ENCODE data around the gene PVALEF.

Gene PVALEF

DNA sequence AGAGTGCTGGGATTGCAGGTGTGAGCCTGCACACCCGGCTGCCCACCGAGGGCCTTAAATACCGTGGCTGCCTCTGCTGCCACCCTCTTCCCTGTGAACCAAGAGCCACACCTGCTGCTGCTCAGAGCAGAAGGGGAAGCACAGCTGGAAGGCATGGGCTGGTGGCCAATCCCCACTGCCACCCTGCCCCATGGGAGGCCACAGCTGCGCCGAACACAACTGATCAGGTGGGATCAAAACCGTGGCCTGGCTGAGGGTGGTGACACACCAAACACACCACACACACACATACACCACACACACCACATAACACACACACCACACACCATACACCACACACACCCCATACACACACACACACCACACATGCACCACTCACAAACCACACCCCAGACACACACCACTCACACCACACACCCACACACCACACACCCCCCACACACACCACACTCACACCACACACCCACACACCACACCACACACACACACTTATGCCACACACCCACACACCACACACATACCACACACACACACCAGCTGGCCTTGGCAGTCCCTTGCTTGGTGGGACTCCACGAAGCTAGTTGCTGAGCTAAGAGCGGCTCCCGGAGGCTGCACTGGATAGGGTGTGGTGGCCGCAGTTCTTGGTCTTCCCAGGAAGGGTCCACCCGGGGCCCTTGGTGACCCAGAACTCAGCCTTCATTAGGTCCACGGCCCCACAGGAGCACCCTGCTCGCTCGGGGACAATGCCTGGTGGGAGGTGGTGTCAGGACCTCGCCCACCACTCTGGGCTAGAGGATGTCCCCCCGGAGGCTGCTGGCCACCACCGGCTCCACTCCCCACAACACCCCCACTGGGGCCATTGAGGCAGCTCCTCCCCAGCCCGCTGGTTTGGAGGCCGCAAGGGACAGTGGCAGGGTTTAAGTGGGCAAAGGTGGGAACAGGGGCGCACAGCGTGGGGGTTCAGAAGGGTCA lies 42.6 kb downstream of the PVALEF start:
- in situ Hi-C loops (cut with HindIII; ENCODE audit: low pct_unique_long_range_greater_than_20kb, low sequenced_read_pairs), result no loop called here
- TF ChIP-seq JUND (IDR thresholded peaks at IDR 0.05; ENCODE audit: low read depth), result no peak
- no peak for DNase-seq (ENCODE audit: low read depth in 1 of 2, low spot score in 1 of 2)

GRCh38 chr17:81208651-81209050 lies 43.3 kb downstream of the PVALEF start:
- TF ChIP-seq JUND (IDR thresholded peaks at IDR 0.05; ENCODE audit: low read depth), result no peak
- no peak for DNase-seq (ENCODE audit: low read depth in 1 of 2, low spot score in 1 of 2)
- in situ Hi-C loops (cut with HindIII; ENCODE audit: low pct_unique_long_range_greater_than_20kb, low sequenced_read_pairs), result no loop called here

DNA sequence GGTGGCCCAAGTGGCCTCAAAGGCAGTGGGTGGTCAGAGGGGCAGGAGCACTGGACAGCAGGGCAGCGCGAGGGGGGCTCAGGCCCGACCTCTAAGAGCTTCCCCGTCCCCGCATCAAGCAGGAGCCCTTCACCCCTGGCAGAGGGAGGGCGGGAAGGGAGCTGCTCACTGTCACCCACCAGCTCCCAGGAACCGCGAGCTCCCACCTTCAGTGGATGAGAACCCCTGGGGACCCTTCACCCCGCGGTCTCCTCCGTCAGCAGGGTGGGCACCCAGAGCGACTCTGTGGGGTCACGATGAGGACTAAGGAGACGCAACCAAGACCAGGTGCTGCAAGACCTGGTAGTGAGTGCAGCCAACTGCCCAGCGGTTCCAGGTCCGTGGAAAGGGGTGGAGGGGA lies 43.8 kb downstream of the PVALEF start:
- in situ Hi-C loops (cut with HindIII; ENCODE audit: low pct_unique_long_range_greater_than_20kb, low sequenced_read_pairs), result no loop called here
- no peak for DNase-seq (ENCODE audit: low read depth in 1 of 2, low spot score in 1 of 2)
- TF ChIP-seq JUND (IDR thresholded peaks at IDR 0.05; ENCODE audit: low read depth), result no peak

DNA sequence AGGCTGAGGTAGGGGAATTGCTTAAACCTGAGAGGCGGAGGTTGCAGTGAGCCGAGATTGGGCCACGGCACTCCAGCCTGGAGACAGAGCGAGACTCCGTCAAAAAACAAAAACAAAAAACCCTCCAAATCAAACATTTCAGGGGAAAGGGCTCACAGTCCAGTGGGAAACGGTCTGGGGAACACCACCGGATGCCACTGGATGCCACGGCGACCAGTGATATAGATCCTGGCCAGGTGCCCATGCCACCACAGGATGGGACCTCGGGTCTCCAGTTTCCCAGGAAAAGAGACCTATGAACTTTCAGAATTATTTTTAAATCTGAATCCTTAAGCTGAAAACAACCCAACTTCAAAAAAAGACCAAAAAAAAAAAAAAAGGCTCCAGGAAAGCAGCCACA lies 45.2 kb downstream of the PVALEF start:
- DNase-seq (ENCODE audit: low read depth in 1 of 2, low spot score in 1 of 2), result no peak
- in situ Hi-C loops (cut with HindIII; ENCODE audit: low pct_unique_long_range_greater_than_20kb, low sequenced_read_pairs), result no loop called here
- no peak for TF ChIP-seq JUND (IDR thresholded peaks at IDR 0.05; ENCODE audit: low read depth)

- DNase-seq (ENCODE audit: low read depth in 1 of 2, low spot score in 1 of 2), result no peak
- in situ Hi-C loops (cut with HindIII; ENCODE audit: low pct_unique_long_range_greater_than_20kb, low sequenced_read_pairs), result no loop called here
- no peak for TF ChIP-seq JUND (IDR thresholded peaks at IDR 0.05; ENCODE audit: low read depth)
Measured at GRCh38 chr17:81210868-81211267, 45.6 kb downstream of the PVALEF start.

- DNase-seq (ENCODE audit: low read depth in 1 of 2, low spot score in 1 of 2), result no peak
- TF ChIP-seq JUND (IDR thresholded peaks at IDR 0.05; ENCODE audit: low read depth), result no peak
Measured at GRCh38 chr17:81212365-81212764, 47.1 kb downstream of the PVALEF start.

GRCh38 chr17:81213978-81214377 lies 48.7 kb downstream of the PVALEF start:
- in situ Hi-C loops (cut with HindIII; ENCODE audit: low pct_unique_long_range_greater_than_20kb, low sequenced_read_pairs), result no loop called here
- no peak for TF ChIP-seq JUND (IDR thresholded peaks at IDR 0.05; ENCODE audit: low read depth)
- no peak for DNase-seq (ENCODE audit: low read depth in 1 of 2, low spot score in 1 of 2)

More at GRCh38 chr17:81212365-81212764, 47.1 kb downstream of the PVALEF start:
- in situ Hi-C loops (cut with HindIII; ENCODE audit: low pct_unique_long_range_greater_than_20kb, low sequenced_read_pairs), result no loop called here

GRCh38 chr17:81217491-81217890 lies 52.2 kb downstream of the PVALEF start:
- in situ Hi-C loops (cut with HindIII; ENCODE audit: low pct_unique_long_range_greater_than_20kb, low sequenced_read_pairs), result no loop called here
- no peak for DNase-seq (ENCODE audit: low read depth in 1 of 2, low spot score in 1 of 2)
- TF ChIP-seq JUND (IDR thresholded peaks at IDR 0.05; ENCODE audit: low read depth), result no peak

DNA sequence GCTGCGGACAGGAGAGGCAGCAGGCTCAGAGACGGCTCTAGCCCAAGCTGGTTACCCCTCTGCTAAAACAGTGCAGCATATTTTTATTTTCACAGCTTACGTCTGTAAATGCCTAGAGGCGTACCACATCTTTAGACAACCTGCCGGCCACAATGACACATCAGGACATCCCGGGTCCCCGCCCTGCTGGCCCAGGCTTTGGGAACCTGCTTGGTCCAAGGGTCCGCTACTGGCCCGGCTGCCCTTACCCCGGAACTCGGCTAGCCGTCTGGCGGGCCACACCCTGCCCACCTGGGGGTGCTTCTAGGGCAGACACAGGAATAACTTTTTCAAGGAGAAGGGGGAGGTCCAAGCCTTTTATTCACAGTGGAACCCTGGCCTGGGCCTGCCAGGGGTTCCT lies 53.2 kb downstream of the PVALEF start:
- TF ChIP-seq JUND (IDR thresholded peaks at IDR 0.05; ENCODE audit: low read depth), result no peak
- in situ Hi-C loops (cut with HindIII; ENCODE audit: low pct_unique_long_range_greater_than_20kb, low sequenced_read_pairs), result no loop called here
- DNase-seq (ENCODE audit: low read depth in 1 of 2, low spot score in 1 of 2), result no peak

GRCh38 chr17:81218991-81219390 lies 53.7 kb downstream of the PVALEF start:
- TF ChIP-seq JUND (IDR thresholded peaks at IDR 0.05; ENCODE audit: low read depth), result no peak
- in situ Hi-C loops (cut with HindIII; ENCODE audit: low pct_unique_long_range_greater_than_20kb, low sequenced_read_pairs), result no loop called here
- no peak for DNase-seq (ENCODE audit: low read depth in 1 of 2, low spot score in 1 of 2)

DNA sequence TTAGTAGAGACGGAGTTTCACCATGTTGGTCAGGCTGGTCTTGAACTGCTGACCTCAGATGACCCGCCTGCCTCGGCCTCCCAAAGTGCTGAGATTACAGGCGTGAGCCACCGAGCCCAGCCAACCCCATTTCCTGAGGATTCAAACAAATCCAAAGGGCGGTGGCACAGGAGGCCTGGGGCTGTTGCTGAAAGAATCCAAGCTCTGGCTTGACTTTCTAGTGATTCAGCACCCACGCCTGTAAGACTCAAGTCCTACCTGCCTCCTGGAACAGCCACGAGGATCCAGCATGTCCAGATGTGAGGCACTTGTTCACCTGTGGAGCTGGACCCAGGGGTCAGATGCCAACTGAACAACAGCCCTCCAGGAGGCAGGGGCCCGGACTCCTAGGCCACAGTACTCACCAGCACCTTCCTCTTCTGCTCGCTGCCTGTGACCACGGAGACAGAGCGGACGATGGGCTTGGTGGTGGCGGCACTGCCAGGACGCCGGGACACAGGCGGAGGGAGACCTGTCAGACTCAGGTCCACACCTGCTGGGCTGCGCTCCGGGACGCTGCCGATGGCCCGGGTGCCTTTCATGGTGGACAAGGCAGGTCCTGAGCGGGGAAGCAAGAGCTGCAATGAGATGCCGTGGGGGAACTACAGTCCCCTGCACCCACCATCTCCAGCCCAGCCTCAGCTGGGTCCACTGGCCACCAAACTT lies 54.3 kb downstream of the PVALEF start:
- in situ Hi-C loops (cut with HindIII; ENCODE audit: low pct_unique_long_range_greater_than_20kb, low sequenced_read_pairs), result no loop called here
- no peak for TF ChIP-seq JUND (IDR thresholded peaks at IDR 0.05; ENCODE audit: low read depth)
- DNase-seq (ENCODE audit: low read depth in 1 of 2, low spot score in 1 of 2), result no peak

DNA sequence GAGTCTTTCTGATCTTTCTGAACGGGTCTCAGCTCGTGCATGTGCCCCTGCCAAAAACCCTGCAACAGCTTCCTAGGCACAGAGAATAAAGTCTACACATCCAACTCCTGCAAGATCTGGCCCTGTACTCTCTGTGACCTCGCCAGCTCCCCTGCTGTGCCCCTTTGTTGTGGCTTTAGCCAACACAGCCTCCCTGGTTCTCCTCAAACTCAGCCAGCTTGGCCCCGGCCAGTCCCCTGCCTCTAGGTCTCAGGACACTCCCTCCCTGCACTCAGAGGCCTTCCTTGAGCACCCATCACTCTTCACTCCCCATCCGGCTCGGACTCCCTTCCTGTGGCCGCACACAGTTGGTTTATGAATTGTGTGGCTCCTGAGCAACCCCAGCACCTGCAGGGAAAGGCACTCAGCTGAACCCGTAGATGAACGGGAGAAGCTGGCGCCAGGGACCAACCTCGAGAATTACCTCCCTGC lies 56.1 kb downstream of the PVALEF start:
- no peak for DNase-seq (ENCODE audit: low read depth in 1 of 2, low spot score in 1 of 2)
- no peak for TF ChIP-seq JUND (IDR thresholded peaks at IDR 0.05; ENCODE audit: low read depth)
- in situ Hi-C loops (cut with HindIII; ENCODE audit: low pct_unique_long_range_greater_than_20kb, low sequenced_read_pairs), result no loop called here

All from T47D (cell line).